Esophagus squamous epithelium (tissue), 4 donors: ENCODE results near the gene PTPRN2.

Experiments used
- CTCF ChIP-seq, 6 experiments: fragments of 450-650 bp in 4 of 6; fragments of 200-600 bp in 2 of 6; sonication (generic) in 2 of 6; IDR thresholded peaks; one replicate each; pipeline ENCODE4 v1.5.1; 2016 to 2019; ENCODE audit warnings: antibody characterized with exemption in 6 of 6, mild to moderate bottlenecking in 4 of 6, moderate library complexity in 4 of 6
- POLR2A ChIP-seq, 4 donors: fragments of 450-650 bp; IDR thresholded peaks; one replicate each; pipeline ENCODE4 v1.6.1; 2017; ENCODE audit warnings: antibody characterized with exemption in 4 of 4, mild to moderate bottlenecking in 4 of 4, moderate library complexity in 3 of 4

GRCh38 chr7:157861551-157861950, 726.1 kb downstream of the PTPRN2 start:
- no peak for TF ChIP-seq CTCF (IDR thresholded peaks at IDR 0.05)
- TF ChIP-seq POLR2A (IDR thresholded peaks at IDR 0.05), result no peak
